Right lobe of liver (tissue), 6 donors: ENCODE results near the gene TGDS. TPM values are rescaled to one million over a fixed set of nuclear protein-coding genes. Genes with fewer than 3 reads are reported as not detected.
A peak's percentile ranks its signal among the peaks of the same experiment; 100 is the strongest.

ENCODE experiments used
- ATAC-seq, 4 donors: fragments of 200-7000 bp; cut with Tn5 transposase; one replicate each; pipeline ENCODE4 v1.9.1; 2020; ENCODE audit warnings: mild to moderate bottlenecking in 4 of 4, moderate library complexity in 4 of 4
- DNase-seq, 3 donors: peaks; one replicate each; pipeline ENCODE4 v3.0.0-alpha.2; 2020
- H3K27ac ChIP-seq, 3 donors: fragments of 200-600 bp; one replicate each; pipeline ENCODE4 v1.8.0; 2022
- H3K27me3 ChIP-seq, 2 donors: fragments of 200-600 bp; one replicate each; pipeline ENCODE4 v1.8.0; 2022
- H3K36me3 ChIP-seq, 4 donors: fragments of 200-600 bp; sonication (generic) in 1 of 4; one replicate each; pipeline versions ENCODE4 v1.5.1 to v1.8.0; 2017 to 2022; ENCODE audit warnings: control low read depth in 1 of 4
- H3K4me1 ChIP-seq, 4 donors: fragments of 200-600 bp; sonication (generic) in 1 of 4; one replicate each; pipeline versions ENCODE4 v1.5.1 to v1.8.0; 2017 to 2022; ENCODE audit warnings: control low read depth in 1 of 4
- H3K4me3 ChIP-seq, 3 donors: fragments of 200-600 bp; one replicate each; pipeline ENCODE4 v1.8.0; 2022
- H3K9me3 ChIP-seq, 4 donors: fragments of 200-600 bp; sonication (generic) in 1 of 4; one replicate each; pipeline versions ENCODE4 v1.5.1 to v1.8.0; 2017 to 2022; ENCODE audit warnings: control low read depth in 1 of 4
- CTCF ChIP-seq, 4 donors: fragments of 200-600 bp in 3 of 4; fragments of 450-650 bp in 1 of 4; IDR thresholded peaks; one replicate each; pipeline versions ENCODE4 v1.5.1 to v1.8.0; 2016 to 2022; ENCODE audit warnings: antibody characterized with exemption in 4 of 4, mild to moderate bottlenecking in 2 of 4
- POLR2A ChIP-seq: fragments of 450-650 bp; IDR thresholded peaks from one replicate; pipeline ENCODE4 v1.6.1; 2017; ENCODE audit warnings: antibody characterized with exemption, mild to moderate bottlenecking
- WGBS: methylation state at CpG from one replicate; pipeline ENCODE4 v1.1.6; 2018; ENCODE audit warnings: low coverage, low lambda C conversion rate; ENCODE audit not compliant: insufficient coverage; ENCODE audit errors: missing lambda C conversion rate; 5-methylcytosine and 5-hydroxymethylcytosine counted together
- intact Hi-C, 2 donors: fragments of 100-400 bp; cut with DNase I; formaldehyde crosslinking; loops; one replicate each; pipeline versions ENCODE4 v1.11.2 to v1.14.1; 2022
- total RNA-seq, 6 experiments: library from RNA; depleted of rRNA in 2 of 6; stranded (reverse); fragments of >200 nt in 2 of 6; fragmentation: NEBNext Ultra II Directional in 3 of 6; extraction: Animal tissue kit (Norgen Biotek cat#: 25700) in 3 of 6; gene quantifications; one replicate each; pipeline versions ENCODE4 v1.1.0 to v1.2.4, GENCODE V29; 2016 to 2023
- donor health status: DM: no; HTN: yes; CAD: no.
- donor health status: DM: no; HTN: no; CAD: no.
- donor health status: DM: no; HTN: no; CAD: no.
- donor health status: DM: no; HTN: yes; CAD: no.
- donor health status: DM: no; HTN: yes; CAD: no.

TGDS gene
- total RNA-seq, 6 experiments from 2014 or later: 8.6 to 11.9 (median 9.6) TPM

- H3K4me1 ChIP-seq: peaks cover 0 to 3% (median 0%) of the 10 kb centered on the region in 4 donors
- ATAC-seq (peak in 3 of 4 donors; percentile 15 to 52 (median 32)), DNase-seq (no peak)
- 32% methylated on average over 4 of the region's 4 CpGs for WGBS
- no peaks in the 10 kb centered on the region for H3K36me3 ChIP-seq
- intact Hi-C loops: loop anchor here in 1 of 2 donors (10.0 kb wide), 1 partner anchor 177 kb away; no protein-coding TSS in a partner anchor
- H3K27me3 ChIP-seq: no peaks in the 10 kb centered on the region
- H3K4me3 ChIP-seq: no peak overlapping the region
- no peaks in the 10 kb centered on the region for H3K9me3 ChIP-seq
- TF ChIP-seq POLR2A: no peak
- no peak for TF ChIP-seq CTCF (IDR thresholded peaks at IDR 0.05)
- peak overlapping the region in 2 of 3 donors; percentile 2 to 57 for H3K27ac ChIP-seq
Measured at GRCh38 chr13:94612050-94612449, 16.1 kb upstream of the TGDS start.

- 90% methylated on average over 5 of the region's 5 CpGs for WGBS
- ATAC-seq: no peak
- intact Hi-C loops: loop anchor here in 1 of 2 donors (10.0 kb wide), 1 partner anchor 176 kb away; no protein-coding TSS in a partner anchor
Measured at GRCh38 chr13:94610475-94610874, 14.5 kb upstream of the TGDS start.

GRCh38 chr13:94609196-94609595 is 13.2 kb upstream of the TGDS start:
- Histone ChIP-seq H3K27me3 (no peaks in the 10 kb centered on the region), H3K9me3 (no peaks in the 10 kb centered on the region), H3K4me1 (peaks cover 0 to 3% (median 0%) of the 10 kb centered on the region in 4 donors), H3K27ac (peak overlapping the region; percentile 21 to 49 (median 42)), H3K36me3 (no peaks in the 10 kb centered on the region), H3K4me3 (no peak overlapping the region)
- 36% methylated on average over 2 of the region's 2 CpGs for WGBS
- no peak for DNase-seq
- ATAC-seq: no peak
- intact Hi-C loops: no loop called here
- TF ChIP-seq POLR2A (no peak), CTCF (IDR thresholded peaks at IDR 0.05) (no peak)

More at GRCh38 chr13:94610475-94610874, 14.5 kb upstream of the TGDS start:
- TF ChIP-seq CTCF (IDR thresholded peaks at IDR 0.05) (no peak), POLR2A (no peak)
- Histone ChIP-seq H3K27ac (no peak overlapping the region), H3K4me3 (no peak overlapping the region), H3K9me3 (no peaks in the 10 kb centered on the region), H3K27me3 (no peaks in the 10 kb centered on the region), H3K36me3 (no peaks in the 10 kb centered on the region), H3K4me1 (peaks cover 0 to 3% (median 0%) of the 10 kb centered on the region in 4 donors)
- no peak for DNase-seq

- H3K27ac ChIP-seq: peak overlapping the region; percentile 21 to 49 (median 42)
- peak; percentile 63 to 88 (median 82) for ATAC-seq
- WGBS: 24% methylated on average over 1 of the region's 1 CpG
- intact Hi-C loops: no loop called here
- DNase-seq: no peak
- no peaks in the 10 kb centered on the region for H3K36me3 ChIP-seq
- no peaks in the 10 kb centered on the region for H3K9me3 ChIP-seq
- H3K27me3 ChIP-seq: no peaks in the 10 kb centered on the region
- H3K4me3 ChIP-seq: no peak overlapping the region
- peaks cover 0 to 3% (median 0%) of the 10 kb centered on the region in 4 donors for H3K4me1 ChIP-seq
- TF ChIP-seq POLR2A (no peak), CTCF (IDR thresholded peaks at IDR 0.05) (no peak)
Measured at GRCh38 chr13:94608586-94608985, 12.6 kb upstream of the TGDS start.
